ENCODE measurements around the gene CAT. TPM values are rescaled to one million over a fixed set of nuclear protein-coding genes. Genes with fewer than 3 reads are reported as not detected.

CAT gene
- total and polyA plus RNA-seq, 9 of the 15 experiments (the other 6 are each of a cell fraction or from before 2014, with no cell fraction given): 86.7 to 183 (median 114) TPM

- TF ChIP-seq ZNF124 (CRISPR knock-in tag; IDR thresholded peaks at IDR 0.05) (no peak), BHLHE40 (IDR thresholded peaks at IDR 0.05; ENCODE audit: low read length) (peak; percentile 6; the same call in 1 of the 2 replicates), ARID2 (IDR thresholded peaks at IDR 0.05) (no peak), GABPB1 (CRISPR knock-in tag; IDR thresholded peaks at IDR 0.05) (no peak; the same call in 1 of the 2 replicates), CAMTA2 (CRISPR knock-in tag; conservative IDR thresholded peaks at IDR 0.05) (no peak), KLF16 (IDR thresholded peaks at IDR 0.05) (peak; percentile 78), RFX1 (IDR thresholded peaks at IDR 0.05) (peak; percentile 91), MAFG (tag; conservative IDR thresholded peaks at IDR 0.05) (no peak), IRF1 (CRISPR knock-in tag; IDR thresholded peaks at IDR 0.05; ENCODE audit: borderline replicate concordance) (no peak), ZKSCAN8 (CRISPR knock-in tag; IDR thresholded peaks at IDR 0.05) (no peak), ZNF785 (CRISPR knock-in tag; IDR thresholded peaks at IDR 0.05) (no peak), RAD51 (IDR thresholded peaks at IDR 0.05; ENCODE audit: borderline replicate concordance, low read depth) (no peak), SREBF1 (IDR thresholded peaks at IDR 0.05; ENCODE audit: borderline replicate concordance, low read depth, low read length) (no peak), PHTF2 (CRISPR knock-in tag; IDR thresholded peaks at IDR 0.05) (no peak), TCF7 (IDR thresholded peaks at IDR 0.05; ENCODE audit: borderline replicate concordance) (no peak), TGIF2 (CRISPR knock-in tag; IDR thresholded peaks at IDR 0.05) (no peak), ZNF444 (CRISPR knock-in tag; IDR thresholded peaks at IDR 0.05) (no peak), CREB1 (IDR thresholded peaks at IDR 0.05) (no peak), CREB1 (CRISPR knock-in tag; IDR thresholded peaks at IDR 0.05) (0 out of 2 replicates have a peak, but pooled peaks have one; percentile 36), STAT6 (CRISPR knock-in tag; IDR thresholded peaks at IDR 0.05) (no peak), ADNP (tag; IDR thresholded peaks at IDR 0.05) (no peak), NR0B1 (IDR thresholded peaks at IDR 0.05; ENCODE audit: partially characterized antibody) (no peak), CEBPG (CRISPR knock-in tag; IDR thresholded peaks at IDR 0.05) (peak; percentile 46; the same call in 1 of the 2 replicates), CEBPG (tag; conservative IDR thresholded peaks at IDR 0.05 in 1 of 2, IDR thresholded peaks at IDR 0.05 in 1 of 2) (peak in 1 of 2 experiments; percentile 85; a peak in 2 of 4 replicates), ASH1L (IDR thresholded peaks at IDR 0.05; ENCODE audit: borderline replicate concordance, low read depth, partially characterized antibody) (peak; percentile 90)
These were observed at the start of gene CAT (continued) for GRCh38 chr11:34438529-34439507.
